ENCODE data around the gene SCUBE2.

DNA sequence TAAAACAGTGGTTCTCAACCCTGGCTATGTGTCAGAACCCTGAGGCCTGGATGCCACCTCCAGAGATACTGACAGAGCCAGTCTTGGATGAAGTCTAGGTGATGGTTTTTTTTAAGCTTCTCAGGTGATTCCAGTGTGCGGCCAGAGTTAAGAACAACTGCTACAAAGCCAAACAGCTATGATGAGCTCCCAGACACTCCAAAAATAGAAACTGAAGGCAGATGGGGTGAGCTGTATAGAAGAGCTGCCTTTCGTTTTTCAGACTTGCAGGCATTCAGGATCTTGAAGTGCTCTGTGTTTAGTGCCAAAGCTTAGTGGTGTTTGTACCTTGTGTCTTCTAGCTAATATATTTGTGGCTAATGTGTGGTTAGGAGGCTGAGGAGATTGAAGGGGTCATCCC is 14.2 kb downstream of the SCUBE2 start:
- TF ChIP-seq POLR2A (IDR thresholded peaks at IDR 0.05): no peak
- TF ChIP-seq, protein P1, sequence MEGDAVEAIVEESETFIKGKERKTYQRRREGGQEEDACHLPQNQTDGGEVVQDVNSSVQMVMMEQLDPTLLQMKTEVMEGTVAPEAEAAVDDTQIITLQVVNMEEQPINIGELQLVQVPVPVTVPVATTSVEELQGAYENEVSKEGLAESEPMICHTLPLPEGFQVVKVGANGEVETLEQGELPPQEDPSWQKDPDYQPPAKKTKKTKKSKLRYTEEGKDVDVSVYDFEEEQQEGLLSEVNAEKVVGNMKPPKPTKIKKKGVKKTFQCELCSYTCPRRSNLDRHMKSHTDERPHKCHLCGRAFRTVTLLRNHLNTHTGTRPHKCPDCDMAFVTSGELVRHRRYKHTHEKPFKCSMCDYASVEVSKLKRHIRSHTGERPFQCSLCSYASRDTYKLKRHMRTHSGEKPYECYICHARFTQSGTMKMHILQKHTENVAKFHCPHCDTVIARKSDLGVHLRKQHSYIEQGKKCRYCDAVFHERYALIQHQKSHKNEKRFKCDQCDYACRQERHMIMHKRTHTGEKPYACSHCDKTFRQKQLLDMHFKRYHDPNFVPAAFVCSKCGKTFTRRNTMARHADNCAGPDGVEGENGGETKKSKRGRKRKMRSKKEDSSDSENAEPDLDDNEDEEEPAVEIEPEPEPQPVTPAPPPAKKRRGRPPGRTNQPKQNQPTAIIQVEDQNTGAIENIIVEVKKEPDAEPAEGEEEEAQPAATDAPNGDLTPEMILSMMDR (IDR thresholded peaks at IDR 0.05): no peak
- TF ChIP-seq POLR2AphosphoS5 (IDR thresholded peaks at IDR 0.05; ENCODE audit: insufficient read depth in 1 of 2, low read depth in 1 of 2): no peak

Data from vagina (tissue), 2 donors.